Fibroblast of lung (primary cell): ENCODE data around the gene HPSE2. TPM values are rescaled to one million over a fixed set of nuclear protein-coding genes. Genes with fewer than 3 reads are reported as not detected.
"Not testable (repeated sequence)": the region's sequence is repeated elsewhere in the genome, so short reads cannot be mapped to it uniquely, and the experiment has no call there.

Experiments
- DNase-seq, 2 donors: peaks; one replicate each; pipeline versions ENCODE4 v3.0.0 to v3.0.0-alpha.2; 2010; ENCODE audit warnings: low read depth in 2 of 2
- H2AFZ ChIP-seq: 2 replicates; pipeline ENCODE4 v1.5.1; 2012; ENCODE audit warnings: low read length, control low read depth, inconsistent platforms
- H3K27ac ChIP-seq: 2 replicates; pipeline ENCODE4 v1.5.1; 2011; ENCODE audit warnings: low read length, control low read depth; ENCODE audit not compliant: insufficient read depth
- H3K27me3 ChIP-seq: 2 replicates; pipeline ENCODE4 v1.5.1; 2011; ENCODE audit warnings: mild to moderate bottlenecking, low read length; ENCODE audit not compliant: control insufficient read depth, insufficient read depth
- H3K36me3 ChIP-seq: 2 replicates; pipeline ENCODE4 v1.5.1; 2011; ENCODE audit warnings: low read length; ENCODE audit not compliant: control insufficient read depth, insufficient read depth
- H3K4me1 ChIP-seq: 2 replicates; pipeline ENCODE4 v1.5.1; 2011; ENCODE audit warnings: low read length; ENCODE audit not compliant: control insufficient read depth, insufficient read depth; ENCODE audit errors: extremely low read depth
- H3K4me2 ChIP-seq: 2 replicates; pipeline ENCODE4 v1.5.1; 2011; ENCODE audit warnings: low read length, control low read depth; ENCODE audit not compliant: insufficient read depth; ENCODE audit errors: extremely low read depth
- H3K4me3 ChIP-seq, 4 experiments: fragments of 200-600 bp in 1 of 4; sonication (generic) in 1 of 4; replicated peaks in 1 of 4; 2 replicates each; pipeline ENCODE4 v1.5.1; 2011 to 2016; ENCODE audit warnings: low read length in 4 of 4, low read depth in 3 of 4, mild to moderate bottlenecking in 3 of 4, control low read depth in 2 of 4, inconsistent platforms in 1 of 4, mixed read lengths in 1 of 4; ENCODE audit not compliant: insufficient read depth in 1 of 4; ENCODE audit errors: control extremely low read depth in 1 of 4
- H3K79me2 ChIP-seq: 2 replicates; pipeline ENCODE4 v1.5.1; 2012; ENCODE audit warnings: mild to moderate bottlenecking, low read length, inconsistent platforms; ENCODE audit not compliant: control insufficient read depth, insufficient read depth
- H3K9ac ChIP-seq: 2 replicates; pipeline ENCODE4 v1.5.1; 2011; ENCODE audit warnings: mild to moderate bottlenecking, low read length, control low read depth; ENCODE audit not compliant: insufficient read depth
- H3K9me3 ChIP-seq: 2 replicates; pipeline ENCODE4 v1.5.1; 2012; ENCODE audit warnings: low read depth, low read length; ENCODE audit not compliant: control insufficient read depth, insufficient read depth
- H4K20me1 ChIP-seq: 2 replicates; pipeline ENCODE4 v1.5.1; 2011; ENCODE audit warnings: low read length; ENCODE audit not compliant: control insufficient read depth, insufficient read depth; ENCODE audit errors: extremely low read depth
- CTCF ChIP-seq, 2 donors: IDR thresholded peaks in 1 of 2; conservative IDR thresholded peaks in 1 of 2; 1 replicate in 1 of 2; 2 replicates in 1 of 2; pipeline ENCODE4 v1.5.1; 2011 to 2012; ENCODE audit warnings: low read length in 2 of 2, control low read depth in 1 of 2, inconsistent platforms in 1 of 2, low read depth in 1 of 2, mild to moderate bottlenecking in 1 of 2
- EZH2 ChIP-seq: IDR thresholded peaks from 2 replicates; pipeline ENCODE4 v1.5.1; 2012; ENCODE audit warnings: low read length, control low read depth, mild to moderate bottlenecking; ENCODE audit errors: missing control alignments
- polyA plus RNA-seq, 2 donors: library from polyadenylated mRNA; depleted of rRNA in 1 of 2; stranded (reverse) in 1 of 2; unstranded in 1 of 2; fragments of >200 nt; gene quantifications; 2 replicates each; pipeline ENCODE4 v1.2.1, GENCODE V29; 2011 to 2012; ENCODE audit warnings: missing spikeins in 1 of 2
- total RNA-seq: library from RNA; depleted of rRNA; stranded (reverse); fragments of >200 nt; gene quantifications from 2 replicates; pipeline ENCODE4 v1.2.1, GENCODE V29; 2014

HPSE2 gene
- total and polyA plus RNA-seq, 2 donors (not counting 1 experiment from before 2014, with no cell fraction given) = 0.02 to 0.17 TPM

DNA sequence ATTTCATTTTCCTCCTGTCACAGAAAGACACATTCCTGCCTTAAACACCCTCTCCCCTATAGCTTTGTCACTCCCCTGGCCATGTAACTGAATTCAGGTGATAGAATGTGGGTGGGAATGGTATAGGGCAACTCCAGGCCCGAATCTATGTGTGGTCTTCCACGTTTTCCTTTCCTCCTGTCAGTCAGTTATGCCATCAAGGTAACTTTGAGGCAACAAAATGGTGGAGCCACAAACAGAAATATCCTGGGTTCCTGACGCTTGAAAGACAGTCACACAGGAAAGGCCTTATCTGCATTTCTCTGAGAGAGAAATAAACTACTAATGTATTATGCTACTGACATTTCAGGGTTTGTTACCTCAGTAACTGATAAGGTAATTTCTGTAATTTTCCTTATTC is 326.8 kb downstream of the HPSE2 start:
- Histone ChIP-seq H3K36me3 (no peaks in the 10 kb centered on the region), H3K79me2 (no peaks in the 10 kb centered on the region), H3K4me1 (no peaks in the 10 kb centered on the region), H3K4me2 (no peak overlapping the region), H4K20me1 (no peaks in the 10 kb centered on the region), H3K9ac (no peak overlapping the region), H3K27me3 (no peaks in the 10 kb centered on the region), H3K4me3 (no peak overlapping the region), H3K27ac (no peak overlapping the region), H3K9me3 (no peaks in the 10 kb centered on the region), H2AFZ (no peak overlapping the region)
- no peak for DNase-seq
- no peak for TF ChIP-seq EZH2
- TF ChIP-seq CTCF (conservative IDR thresholded peaks at IDR 0.05 in 1 of 2, IDR thresholded peaks at IDR 0.05 in 1 of 2; ENCODE audit: low read depth in 1 of 2, low read length in 2 of 2) = no peak

DNA sequence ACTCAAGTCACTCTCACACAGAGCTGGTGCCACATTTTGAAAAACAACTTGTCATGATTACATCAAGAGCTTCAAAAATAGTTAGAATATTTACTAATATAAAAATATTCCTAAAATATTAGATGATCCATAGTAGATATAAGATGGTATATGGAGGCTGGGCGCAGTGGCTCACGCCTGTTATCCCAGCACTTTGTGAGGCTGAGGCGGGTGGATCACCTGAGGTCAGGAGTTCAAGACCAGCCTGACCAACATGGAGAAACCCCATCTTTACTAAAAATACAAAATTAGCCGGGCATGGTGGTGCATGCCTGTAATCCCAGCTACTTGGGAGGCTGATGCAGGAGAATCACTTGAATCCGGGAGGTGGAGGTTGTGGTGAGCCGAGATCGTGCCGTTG is 327.4 kb downstream of the HPSE2 start:
- not testable (repeated sequence) for H3K4me3 ChIP-seq, DNase-seq, H2AFZ ChIP-seq, H3K9ac ChIP-seq, H3K79me2 ChIP-seq, H3K9me3 ChIP-seq, H3K27me3 ChIP-seq, H3K4me1 ChIP-seq, H3K27ac ChIP-seq, H3K4me2 ChIP-seq, H3K36me3 ChIP-seq, H4K20me1 ChIP-seq

DNA sequence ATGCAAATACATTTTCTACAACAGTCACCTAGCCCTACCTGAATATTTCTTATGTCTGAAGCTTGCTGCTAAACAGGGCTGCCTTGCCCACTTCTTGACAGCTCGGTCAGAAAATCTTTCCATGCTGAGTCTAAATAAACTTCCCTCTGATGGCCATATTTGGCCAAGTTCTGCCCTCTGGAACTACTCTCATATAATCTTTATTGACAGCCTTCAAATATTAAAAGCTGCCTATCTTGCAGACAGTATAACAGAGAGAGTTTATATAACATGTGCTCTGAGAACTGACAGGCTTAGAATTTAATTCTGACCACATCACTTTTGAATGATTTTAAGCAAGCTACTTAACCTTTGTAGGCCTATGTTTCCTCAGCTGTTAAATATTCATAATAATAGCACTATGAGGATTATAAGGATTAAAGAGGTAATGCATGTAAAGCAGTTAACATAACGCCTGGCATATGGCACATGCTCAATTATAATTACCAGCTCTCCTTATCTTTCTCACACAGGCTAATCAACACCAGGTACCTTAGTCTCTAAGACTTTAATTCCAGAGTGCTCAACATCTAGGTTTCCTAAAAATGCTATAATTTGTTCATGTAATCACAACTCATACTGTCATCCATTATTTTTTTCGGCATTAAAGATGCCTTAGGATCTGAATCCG is 334.1 kb downstream of the HPSE2 start:
- TF ChIP-seq CTCF (conservative IDR thresholded peaks at IDR 0.05 in 1 of 2, IDR thresholded peaks at IDR 0.05 in 1 of 2; ENCODE audit: low read depth in 1 of 2, low read length in 2 of 2) (no peak), EZH2 (no peak)
- no peak overlapping the region for H3K9ac ChIP-seq
- no peak overlapping the region for H3K4me3 ChIP-seq
- H3K27ac ChIP-seq = no peak overlapping the region
- no peaks in the 10 kb centered on the region for H3K9me3 ChIP-seq
- H3K27me3 ChIP-seq = no peaks in the 10 kb centered on the region
- no peaks in the 10 kb centered on the region for H3K79me2 ChIP-seq
- H4K20me1 ChIP-seq = no peaks in the 10 kb centered on the region
- H3K4me1 ChIP-seq = no peaks in the 10 kb centered on the region
- H3K4me2 ChIP-seq = no peak overlapping the region
- no peak overlapping the region for H2AFZ ChIP-seq
- no peaks in the 10 kb centered on the region for H3K36me3 ChIP-seq
- DNase-seq = no peak
